Activated CD4-positive, alpha-beta T cell treated with anti-CD3 and anti-CD28 coated beads, Interleukin-2, amount 50 U/mL, for 24 hours (primary cell): ENCODE data around the gene BNC2.

ENCODE experiments used
- DNase-seq, 2 donors: peaks; one replicate each; pipeline ENCODE4 v3.0.0-alpha.2; 2020; ENCODE audit warnings: low read depth in 1 of 2, low spot score in 1 of 2

BNC2 gene

GRCh38 chr9:16817514-16817913, 53.0 kb downstream of the BNC2 start:
- DNase-seq: no peak

DNA sequence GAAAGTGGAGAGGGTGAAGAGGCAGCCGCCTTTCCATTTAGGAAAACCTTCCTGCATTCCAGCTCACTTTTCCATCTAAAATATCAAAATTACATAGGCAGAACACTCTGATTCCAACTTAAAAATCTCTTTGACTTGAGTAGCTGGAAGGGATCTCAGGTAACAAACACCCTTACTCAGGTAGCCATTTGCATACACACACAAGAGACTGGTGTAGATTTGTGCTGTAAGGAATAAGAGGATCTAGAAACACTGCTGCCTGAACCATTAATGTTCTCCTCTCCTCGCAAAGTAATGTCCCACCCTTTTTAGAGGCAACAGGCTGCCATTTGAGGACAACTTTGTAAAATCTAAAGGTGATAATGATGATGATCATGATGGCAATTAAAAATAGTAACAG, 53.5 kb downstream of the BNC2 start:
- no peak for DNase-seq

DNA sequence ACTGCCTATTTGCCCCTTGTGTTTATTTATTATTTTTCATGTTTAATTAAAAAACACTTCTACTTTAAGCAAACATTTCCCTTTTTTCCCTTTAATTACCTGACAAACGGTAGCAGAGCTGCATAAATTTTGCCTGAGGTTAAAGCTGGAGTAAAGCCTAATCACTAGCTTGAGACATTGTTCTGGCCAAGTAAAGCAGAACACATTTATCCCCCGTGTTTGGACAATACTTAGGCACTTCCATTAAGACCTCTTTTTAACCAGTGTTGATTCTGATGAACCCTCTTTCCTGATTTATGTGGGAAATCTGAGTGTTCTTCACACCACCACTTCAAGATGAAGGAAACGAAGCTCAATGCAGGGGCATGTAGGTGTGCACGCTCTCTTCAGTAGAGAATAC, 54.5 kb downstream of the BNC2 start:
- DNase-seq: no peak

DNA sequence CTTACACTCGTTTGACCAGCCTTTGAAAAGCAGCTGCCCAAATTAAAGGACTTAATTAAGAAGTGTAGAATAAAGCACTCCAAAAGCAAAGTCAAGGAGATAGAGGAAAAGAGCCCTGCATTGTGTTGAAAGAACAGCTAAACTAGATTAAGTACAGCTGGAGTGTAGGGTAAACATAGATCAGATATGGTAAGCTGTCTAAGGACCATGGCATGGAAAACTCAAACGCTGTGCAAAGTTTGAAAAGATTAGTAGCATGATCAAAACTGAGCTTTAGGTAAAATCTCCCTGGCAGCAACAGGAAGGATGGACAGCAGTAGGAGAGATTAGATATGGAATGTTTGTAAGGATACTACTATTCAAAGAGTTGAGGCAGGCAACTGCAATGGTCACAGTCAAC, 55.4 kb downstream of the BNC2 start:
- DNase-seq: no peak

DNA sequence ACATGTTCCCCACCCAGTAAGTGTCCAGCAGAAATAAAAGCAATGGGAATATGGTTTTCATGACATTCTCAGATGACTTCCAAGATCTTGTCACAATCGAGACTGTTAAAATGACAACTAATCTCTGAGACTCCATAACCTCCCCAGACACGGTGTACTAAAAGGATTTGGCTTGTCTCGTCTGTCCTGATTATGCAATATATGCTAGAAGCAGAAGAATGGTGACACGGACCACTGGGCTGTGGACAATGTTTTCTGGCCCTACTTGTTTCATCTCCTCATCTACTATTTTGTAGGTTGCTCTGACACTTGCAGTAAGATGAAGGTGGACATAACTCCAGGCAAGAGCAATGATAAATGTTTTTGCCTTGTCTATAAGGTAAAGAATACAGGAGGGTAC, 56.6 kb downstream of the BNC2 start:
- DNase-seq: no peak

DNA sequence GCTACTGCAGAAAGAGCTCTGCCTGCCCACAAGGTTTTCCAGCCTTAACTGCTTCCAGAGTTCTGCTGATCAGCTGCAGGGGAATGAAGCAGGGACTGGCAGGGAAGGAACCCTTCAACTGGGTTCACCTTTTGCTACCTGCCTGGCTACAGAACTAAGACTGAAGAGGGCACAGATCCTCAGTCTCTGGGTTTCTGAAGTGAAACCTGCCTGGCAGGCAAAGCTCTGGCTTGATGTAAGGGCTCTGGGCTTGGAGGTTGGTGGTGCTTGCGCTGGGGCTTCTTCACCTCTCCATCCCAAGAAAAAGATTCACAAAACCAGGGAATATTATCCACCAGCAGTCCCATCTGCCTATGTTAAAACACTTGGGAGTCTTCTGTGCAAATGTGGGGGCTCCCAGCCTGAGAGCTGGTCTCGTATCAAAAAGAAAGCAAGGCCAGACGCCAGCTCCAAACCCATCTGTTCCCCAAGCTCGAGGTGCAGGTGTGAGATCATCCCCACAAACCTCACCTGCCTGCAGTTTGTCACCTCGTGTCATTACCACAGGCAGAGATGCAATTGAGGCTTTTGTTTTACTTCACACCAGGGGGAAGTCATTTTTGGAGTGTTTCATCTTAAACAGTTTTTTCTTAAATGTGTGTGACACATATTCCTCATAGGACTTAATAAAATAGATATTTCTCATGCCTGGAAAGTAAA, 58.3 kb downstream of the BNC2 start:
- DNase-seq: no peak

GRCh38 chr9:16809912-16810610, 60.4 kb downstream of the BNC2 start:
- no peak for DNase-seq

DNA sequence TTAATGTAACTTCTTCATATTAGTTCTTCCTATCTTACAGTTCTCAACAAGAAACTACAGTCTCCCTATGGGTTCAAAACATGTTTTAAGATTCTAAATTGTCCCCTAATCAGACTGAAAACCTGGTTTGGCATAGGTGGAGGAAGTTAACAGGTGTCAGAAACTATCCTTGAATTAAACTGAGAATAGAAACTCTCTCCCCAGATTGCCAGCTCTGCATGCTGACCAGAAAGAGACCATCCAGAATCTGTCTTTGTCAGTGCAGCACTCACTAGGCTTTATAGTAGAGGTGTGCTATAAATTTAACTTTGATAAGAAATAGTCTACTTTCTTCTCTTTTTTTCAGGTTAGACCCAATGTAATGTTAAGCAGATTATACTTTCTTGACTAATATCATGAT, 63.8 kb downstream of the BNC2 start:
- DNase-seq: no peak

DNA sequence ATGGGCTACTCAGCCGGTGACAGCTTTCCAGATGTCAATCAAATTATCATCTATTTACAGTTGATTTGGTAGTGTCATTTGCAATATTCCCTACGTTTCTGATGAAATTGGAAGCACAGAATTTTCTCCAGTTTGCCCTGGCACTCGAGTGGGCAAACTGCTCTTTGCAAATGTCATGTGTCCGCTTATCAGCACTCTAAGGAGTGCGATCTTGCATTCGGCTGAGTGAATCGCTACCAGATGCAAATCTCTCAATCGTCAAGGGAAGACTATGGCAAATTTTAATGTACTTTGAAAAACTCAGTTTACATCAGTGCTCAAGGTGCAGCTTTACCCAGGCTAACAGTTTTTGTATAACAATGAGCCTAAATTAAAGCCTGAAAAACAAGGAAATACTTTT, 66.8 kb downstream of the BNC2 start:
- no peak for DNase-seq

GRCh38 chr9:16801871-16802466, 68.5 kb downstream of the BNC2 start:
- DNase-seq: no peak

GRCh38 chr9:16796304-16796825, 74.1 kb downstream of the BNC2 start:
- DNase-seq: no peak

DNA sequence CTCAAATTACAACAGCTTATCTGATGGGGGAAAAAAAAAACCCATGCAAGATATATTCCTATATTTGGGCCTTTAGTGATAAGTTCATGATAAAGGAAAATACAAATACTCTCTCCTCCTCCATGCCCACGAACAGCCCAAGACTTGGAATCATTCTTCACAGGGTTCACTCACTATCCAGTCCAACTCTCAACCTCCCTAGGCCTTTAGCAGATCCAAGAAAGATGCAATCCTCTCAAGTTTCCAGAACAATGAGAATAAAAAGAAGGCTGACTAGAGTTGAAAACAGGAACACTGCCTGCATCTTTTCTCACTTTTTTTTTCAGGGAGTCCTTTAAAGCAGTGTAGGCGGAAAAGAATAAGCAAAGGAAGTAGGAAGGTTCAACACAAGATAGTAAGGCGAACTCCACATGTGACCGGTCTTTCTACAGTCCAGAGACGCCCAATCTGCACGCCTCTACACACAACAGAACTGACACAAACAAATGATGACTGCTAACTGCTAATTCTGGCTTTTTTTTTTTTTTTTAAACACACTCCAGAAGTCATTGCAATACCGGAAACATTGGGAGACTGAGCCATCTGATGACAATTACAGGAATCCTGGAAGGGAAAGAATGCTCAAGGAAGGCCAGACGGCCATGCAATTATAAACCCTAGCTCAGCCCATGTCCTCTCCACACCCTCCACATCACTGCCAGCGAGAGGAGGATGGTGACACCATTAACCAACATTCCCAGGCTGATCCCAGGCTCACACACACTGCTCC, 75.4 kb downstream of the BNC2 start:
- no peak for DNase-seq

DNA sequence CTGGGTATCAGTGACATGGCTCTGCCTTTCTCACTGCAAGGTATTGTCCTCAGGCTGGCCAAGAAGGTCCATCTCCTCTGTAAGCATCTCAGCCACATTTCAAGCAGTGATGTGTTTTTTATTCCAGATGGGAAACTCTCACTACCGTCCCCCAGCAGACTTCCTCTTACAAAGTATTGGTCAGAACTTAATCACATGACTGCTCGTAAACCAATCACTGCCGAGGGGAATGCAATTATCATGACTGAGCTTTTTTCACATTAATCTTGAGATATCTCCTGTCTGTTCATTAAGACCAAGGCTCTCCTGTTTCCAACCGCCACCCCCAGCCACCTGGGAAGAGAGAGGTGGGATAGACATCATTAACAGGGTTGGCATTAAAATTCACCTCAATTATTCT, 76.4 kb downstream of the BNC2 start:
- DNase-seq: no peak

- no peak for DNase-seq
These were observed 82.7 kb downstream of the BNC2 start for GRCh38 chr9:16787724-16788123.

- DNase-seq: no peak
These were observed 86.5 kb downstream of the BNC2 start for GRCh38 chr9:16784002-16784401.

DNA sequence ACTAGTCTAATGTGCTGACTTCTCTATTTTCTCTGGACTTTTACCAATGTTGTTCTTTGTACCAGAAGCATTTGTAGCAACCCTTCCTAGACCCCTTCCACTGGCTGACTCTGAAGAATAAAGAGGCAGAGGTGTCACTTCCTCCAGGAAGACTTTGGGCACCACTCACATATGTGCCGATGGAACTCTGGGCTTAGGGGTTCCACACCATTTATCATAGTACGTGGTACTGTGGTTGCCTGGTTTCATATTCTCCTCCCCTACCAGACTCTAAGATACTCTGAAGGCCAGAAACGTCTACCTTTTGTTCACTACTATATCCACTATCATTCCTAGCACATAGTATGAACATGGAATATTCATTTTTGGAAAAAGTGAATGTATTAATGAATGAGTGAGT, 88.0 kb downstream of the BNC2 start:
- DNase-seq: no peak

GRCh38 chr9:16775330-16775729, 95.1 kb downstream of the BNC2 start:
- DNase-seq: no peak

- DNase-seq: no peak
These were observed 96.9 kb downstream of the BNC2 start for GRCh38 chr9:16773617-16774016.

DNA sequence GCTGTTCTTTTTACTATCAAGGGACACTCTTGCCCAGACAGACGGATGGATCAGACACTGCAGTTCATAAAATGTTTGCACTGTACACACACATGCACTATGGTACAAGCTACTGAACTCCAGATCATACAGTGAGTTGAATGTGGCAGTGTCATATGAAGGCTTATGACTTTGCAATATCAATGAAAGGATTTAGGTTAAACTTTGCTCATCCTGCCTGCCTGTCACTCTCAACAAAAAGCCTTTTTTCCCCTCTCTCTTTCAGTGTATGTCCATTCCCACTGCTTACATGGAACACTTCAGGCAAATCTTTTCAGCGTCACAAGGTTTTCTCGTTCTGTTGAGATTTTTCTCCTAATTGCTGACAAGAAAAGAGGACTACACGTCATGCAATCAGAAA, 97.4 kb downstream of the BNC2 start:
- DNase-seq: no peak

DNA sequence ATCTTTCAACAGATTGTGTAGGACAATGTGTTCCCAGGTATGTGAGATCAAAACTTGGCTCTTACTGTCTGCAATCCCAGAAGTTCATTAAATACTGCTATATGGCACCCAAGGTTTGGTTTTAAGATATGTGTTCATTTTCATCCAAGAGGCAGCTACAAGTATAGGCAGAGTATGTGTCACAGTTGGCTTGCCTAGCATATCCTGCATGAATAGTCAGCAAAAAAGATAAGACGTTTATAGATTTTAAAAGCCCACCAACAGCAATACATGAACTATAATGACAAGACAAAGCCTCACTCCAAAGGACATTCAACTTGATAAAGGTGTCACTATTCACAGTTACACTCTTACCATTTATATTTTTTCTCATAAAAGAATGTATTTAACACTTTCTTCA, 99.1 kb downstream of the BNC2 start:
- DNase-seq: no peak

GRCh38 chr9:16769291-16769690, 101.2 kb downstream of the BNC2 start:
- no peak for DNase-seq

- no peak for DNase-seq
These were observed 101.7 kb downstream of the BNC2 start for GRCh38 chr9:16768816-16769215.
